LNCAP (cell line): ENCODE results near the gene MYORG.

ENCODE experiments used
- CTCF ChIP-seq: fragments of 450-650 bp; IDR thresholded peaks from 2 replicates; pipeline ENCODE4 v1.5.1; 2017; ENCODE audit warnings: mild to moderate bottlenecking

Gene MYORG

GRCh38 chr9:34406219-34406618 is 29.5 kb upstream of the MYORG start:
- TF ChIP-seq CTCF: no peak

GRCh38 chr9:34405719-34406118 is 29.0 kb upstream of the MYORG start:
- no peak for TF ChIP-seq CTCF

- peak; percentile 98 for TF ChIP-seq CTCF
Observed at GRCh38 chr9:34403554-34404380, 27.1 kb upstream of the MYORG start.

GRCh38 chr9:34400686-34401602 is 24.2 kb upstream of the MYORG start:
- TF ChIP-seq CTCF: no peak

- no peak for TF ChIP-seq CTCF
Observed at GRCh38 chr9:34400275-34400674, 23.6 kb upstream of the MYORG start.

- TF ChIP-seq CTCF: no peak
Observed at GRCh38 chr9:34399729-34400128, 23.0 kb upstream of the MYORG start.

- no peak for TF ChIP-seq CTCF
Observed at GRCh38 chr9:34398875-34399274, 22.2 kb upstream of the MYORG start.
